Upper lobe of left lung (tissue), 6 donors: Measurements from ENCODE around the gene RPE. TPM values are rescaled to one million over a fixed set of nuclear protein-coding genes. Genes with fewer than 3 reads are reported as not detected.

ENCODE experiments used
- ATAC-seq, 2 donors: fragments of 200-7000 bp; cut with Tn5 transposase; one replicate each; pipeline ENCODE4 v1.9.1; 2022; ENCODE audit warnings: mild to moderate bottlenecking in 2 of 2, moderate library complexity in 2 of 2; ENCODE audit not compliant: low FRiP score in 2 of 2
- DNase-seq, 2 donors: peaks; one replicate each; pipeline ENCODE4 v3.0.0-alpha.2; 2019 to 2020
- H3K27ac ChIP-seq, 4 donors: fragments of 200-600 bp; sonication (generic); one replicate each; pipeline ENCODE4 v1.5.1; 2016 to 2019
- H3K27me3 ChIP-seq, 4 donors: fragments of 200-600 bp; sonication (generic); one replicate each; pipeline ENCODE4 v1.5.1; 2017 to 2019
- H3K36me3 ChIP-seq, 4 donors: fragments of 200-600 bp; sonication (generic); one replicate each; pipeline ENCODE4 v1.5.1; 2016 to 2019
- H3K4me1 ChIP-seq, 4 donors: fragments of 200-600 bp; sonication (generic); one replicate each; pipeline ENCODE4 v1.5.1; 2018 to 2019
- H3K4me3 ChIP-seq, 4 donors: fragments of 200-600 bp; sonication (generic); one replicate each; pipeline ENCODE4 v1.5.1; 2017 to 2019; ENCODE audit warnings: mild to moderate bottlenecking in 2 of 4, moderate library complexity in 1 of 4
- H3K9me3 ChIP-seq, 4 donors: fragments of 200-600 bp; sonication (generic); one replicate each; pipeline ENCODE4 v1.5.1; 2018 to 2019
- EP300 ChIP-seq, 4 donors: sonication (generic); formaldehyde crosslinking; IDR thresholded peaks; one replicate each; pipeline ENCODE4 v1.5.1; 2017; ENCODE audit warnings: antibody characterized with exemption in 4 of 4, control low read depth in 2 of 4
- POLR2A ChIP-seq, 4 donors: fragments of 450-650 bp; IDR thresholded peaks; one replicate each; pipeline ENCODE4 v1.5.1; 2016 to 2017; ENCODE audit warnings: antibody characterized with exemption in 4 of 4, mild to moderate bottlenecking in 2 of 4
- POLR2AphosphoS5 ChIP-seq, 2 donors: sonication (generic); formaldehyde crosslinking; IDR thresholded peaks; one replicate each; pipeline ENCODE4 v1.5.1; 2017; ENCODE audit warnings: antibody characterized with exemption in 2 of 2
- WGBS, 2 donors: methylation state at CpG; one replicate each; pipeline ENCODE4 v1.1.5; 2017 to 2018; 5-methylcytosine and 5-hydroxymethylcytosine counted together
- total RNA-seq, 6 donors: library from RNA; depleted of rRNA in 4 of 6; stranded (reverse); fragments of >200 nt in 4 of 6; gene quantifications; one replicate each; pipeline versions ENCODE4 v1.1.0 to v1.2.1, GENCODE V29; 2016 to 2021
- TF ChIP-seq, protein P1 (sequence below), 6 experiments: fragments of 450-650 bp in 4 of 6; fragments of 200-600 bp in 2 of 6; sonication (generic) in 2 of 6; IDR thresholded peaks; one replicate each; pipeline ENCODE4 v1.5.1; 2016 to 2019; ENCODE audit warnings: antibody characterized with exemption in 6 of 6
- donor health status: DM: no; HTN: no; CAD: no; lungs with moderate emphysema.
- donor health status: DM: no; HTN: yes; CAD: no; lungs with severe emphysema.

RPE gene
- total RNA-seq, 6 donors from 2014 or later = 15.7 to 46.0 (median 34.2) TPM

DNA sequence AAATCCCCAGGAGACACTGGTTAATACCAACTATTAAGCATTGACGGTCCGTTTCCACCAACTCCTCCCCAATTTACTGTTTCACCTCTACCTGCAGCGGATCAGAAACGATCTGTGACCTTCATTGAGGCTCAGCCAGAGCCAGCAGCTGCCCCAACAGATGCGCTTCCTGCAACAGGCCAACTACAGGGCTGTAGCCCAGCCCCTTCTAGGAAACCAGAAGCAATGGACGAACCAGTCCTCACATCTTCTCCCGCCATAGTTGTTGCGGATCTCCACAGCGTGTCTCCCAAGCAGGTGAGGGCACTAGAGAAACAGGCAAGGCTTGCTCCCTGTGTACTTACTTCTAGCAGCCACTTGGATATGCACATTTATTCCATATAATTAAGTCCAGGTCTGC is 8.5 kb upstream of the RPE start:
- TF ChIP-seq, protein P1, sequence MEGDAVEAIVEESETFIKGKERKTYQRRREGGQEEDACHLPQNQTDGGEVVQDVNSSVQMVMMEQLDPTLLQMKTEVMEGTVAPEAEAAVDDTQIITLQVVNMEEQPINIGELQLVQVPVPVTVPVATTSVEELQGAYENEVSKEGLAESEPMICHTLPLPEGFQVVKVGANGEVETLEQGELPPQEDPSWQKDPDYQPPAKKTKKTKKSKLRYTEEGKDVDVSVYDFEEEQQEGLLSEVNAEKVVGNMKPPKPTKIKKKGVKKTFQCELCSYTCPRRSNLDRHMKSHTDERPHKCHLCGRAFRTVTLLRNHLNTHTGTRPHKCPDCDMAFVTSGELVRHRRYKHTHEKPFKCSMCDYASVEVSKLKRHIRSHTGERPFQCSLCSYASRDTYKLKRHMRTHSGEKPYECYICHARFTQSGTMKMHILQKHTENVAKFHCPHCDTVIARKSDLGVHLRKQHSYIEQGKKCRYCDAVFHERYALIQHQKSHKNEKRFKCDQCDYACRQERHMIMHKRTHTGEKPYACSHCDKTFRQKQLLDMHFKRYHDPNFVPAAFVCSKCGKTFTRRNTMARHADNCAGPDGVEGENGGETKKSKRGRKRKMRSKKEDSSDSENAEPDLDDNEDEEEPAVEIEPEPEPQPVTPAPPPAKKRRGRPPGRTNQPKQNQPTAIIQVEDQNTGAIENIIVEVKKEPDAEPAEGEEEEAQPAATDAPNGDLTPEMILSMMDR (IDR thresholded peaks at IDR 0.05) = no peak
- Histone ChIP-seq H3K9me3 (no peaks in the 10 kb centered on the region), H3K4me3 (no peak overlapping the region), H3K27ac (no peak overlapping the region), H3K36me3 (no peaks in the 10 kb centered on the region), H3K4me1 (no peaks in the 10 kb centered on the region), H3K27me3 (no peaks in the 10 kb centered on the region)
- WGBS, 2 donors = 89 to 97% methylated on average over 7 to 9 of the region's 9 CpGs
- DNase-seq (no peak), ATAC-seq (no peak)

DNA sequence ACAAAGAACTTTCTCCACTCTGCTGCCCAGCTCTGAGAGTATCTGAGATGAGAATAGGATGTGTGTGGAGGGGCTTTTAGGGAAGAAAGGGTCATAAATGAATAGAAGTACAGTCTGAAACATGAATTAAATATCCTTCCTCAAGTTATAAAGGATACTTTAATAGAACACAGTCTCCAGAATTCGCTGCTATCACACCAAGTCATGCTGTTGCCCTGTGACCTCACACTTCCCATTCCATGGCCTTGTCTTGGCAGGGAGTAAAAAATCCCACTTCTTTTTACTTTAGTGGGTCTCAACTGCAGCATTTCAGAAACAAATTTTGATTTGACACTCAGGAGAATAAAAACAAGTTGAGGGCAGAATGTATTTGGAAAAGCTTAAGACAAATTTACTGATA is 3.8 kb upstream of the RPE start:
- H3K27me3 ChIP-seq = no peaks in the 10 kb centered on the region
- TF ChIP-seq POLR2AphosphoS5 (IDR thresholded peaks at IDR 0.05) (no peak), EP300 (IDR thresholded peaks at IDR 0.05) (no peak), POLR2A (IDR thresholded peaks at IDR 0.05) (no peak)
- TF ChIP-seq, protein P1 (IDR thresholded peaks at IDR 0.05) = no peak
- DNase-seq (no peak), ATAC-seq (no peak)
- no peaks in the 10 kb centered on the region for H3K36me3 ChIP-seq
- no peak overlapping the region for H3K4me3 ChIP-seq
- H3K9me3 ChIP-seq = no peaks in the 10 kb centered on the region
- H3K4me1 ChIP-seq = peaks cover 7 to 12% (median 11%) of the 10 kb centered on the region in 4 donors
- 50 to 57% methylated on average over 1 of the region's 1 CpG for WGBS, 2 donors
- H3K27ac ChIP-seq = no peak overlapping the region

DNA sequence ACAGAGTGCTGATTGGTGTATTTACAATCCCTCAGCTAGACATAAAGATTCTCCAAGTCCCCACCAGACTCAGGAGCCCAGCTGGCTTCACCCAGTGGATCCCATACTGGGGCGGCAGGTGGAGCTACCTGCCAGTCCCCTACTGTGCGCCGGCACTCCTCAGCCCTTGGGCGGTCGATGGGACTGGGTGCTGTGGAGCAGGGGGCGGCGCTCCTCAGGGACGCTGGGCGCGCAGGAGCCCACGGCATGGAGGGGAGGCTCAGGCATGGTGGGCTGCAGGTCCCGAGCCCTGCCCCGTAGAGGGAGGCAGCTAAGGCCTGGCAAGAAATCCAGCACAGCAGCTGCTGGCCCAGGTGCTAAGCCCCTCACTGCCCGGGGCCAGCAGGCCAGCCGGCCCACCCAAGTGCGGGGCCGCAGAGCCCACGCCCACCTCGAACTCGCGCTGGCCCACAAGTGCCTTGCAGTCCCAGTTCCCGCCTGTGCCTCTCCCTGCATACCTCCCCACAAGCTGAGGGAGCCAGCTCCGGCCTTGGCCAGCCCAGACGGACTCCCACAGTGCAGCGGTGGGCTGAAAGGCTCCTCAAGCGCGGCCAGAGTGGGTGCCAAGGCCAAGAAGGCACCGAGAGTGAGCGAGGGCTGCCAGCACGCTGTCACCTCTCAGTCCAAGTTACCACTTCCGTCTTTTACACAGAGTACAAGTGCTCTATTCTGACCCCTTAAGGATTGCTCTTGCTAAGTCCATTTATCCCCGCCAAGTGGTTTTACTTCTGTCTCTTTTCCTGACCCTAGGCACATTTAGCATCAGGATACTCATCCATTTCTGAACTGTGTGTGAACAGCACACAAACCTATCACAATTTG is 1.7 kb upstream of the RPE start:
- Histone ChIP-seq H3K4me3 (no peak overlapping the region), H3K4me1 (peaks cover 27 to 33% (median 30%) of the 10 kb centered on the region in 4 donors), H3K27ac (no peak overlapping the region), H3K36me3 (no peaks in the 10 kb centered on the region), H3K27me3 (no peaks in the 10 kb centered on the region), H3K9me3 (no peaks in the 10 kb centered on the region)
- 93 to 97% methylated on average over 18 to 31 of the region's 32 CpGs for WGBS, 2 donors
- TF ChIP-seq, protein P1 (IDR thresholded peaks at IDR 0.05) = no peak
- TF ChIP-seq POLR2A (IDR thresholded peaks at IDR 0.05) (no peak), EP300 (IDR thresholded peaks at IDR 0.05) (no peak), POLR2AphosphoS5 (IDR thresholded peaks at IDR 0.05) (no peak)
- DNase-seq (peak in 1 of 2 donors; percentile 66), ATAC-seq (no peak)

DNA sequence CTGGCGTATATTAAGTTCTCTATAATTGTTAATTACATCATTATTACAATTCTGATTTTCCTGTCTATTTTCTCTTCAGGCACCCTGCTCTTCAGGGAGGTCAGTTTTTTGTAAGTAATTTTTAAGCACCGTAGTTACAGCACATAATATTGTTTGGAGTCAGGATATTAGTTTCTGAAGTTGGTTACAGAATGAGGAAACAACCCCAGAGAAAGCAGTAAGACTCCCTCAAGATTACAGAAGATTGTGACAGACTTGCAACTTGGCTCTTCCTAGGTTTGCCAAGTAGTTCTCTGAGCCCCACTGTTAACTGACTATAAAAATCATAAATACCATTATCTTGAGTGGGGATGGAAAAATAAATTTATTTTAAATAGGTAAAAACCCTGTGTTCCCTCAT is 921 bp downstream of the RPE start:
- DNase-seq = no peak
- peak overlapping the region; percentile 56 to 99 (median 94) for H3K4me3 ChIP-seq
- H3K27ac ChIP-seq = peak overlapping the region in 2 of 4 donors; percentile 81 to 84
- H3K36me3 ChIP-seq = peaks cover 0 to 2% (median 0%) of the 10 kb centered on the region in 4 donors
- no peak for TF ChIP-seq EP300 (IDR thresholded peaks at IDR 0.05)
- TF ChIP-seq POLR2A (IDR thresholded peaks at IDR 0.05) = no peak
- TF ChIP-seq, protein P1 (IDR thresholded peaks at IDR 0.05) = no peak
- no peak for TF ChIP-seq POLR2AphosphoS5 (IDR thresholded peaks at IDR 0.05)
- no peaks in the 10 kb centered on the region for H3K27me3 ChIP-seq
- 25 to 30% methylated on average over 2 of the region's 2 CpGs for WGBS, 2 donors
- peaks cover 28 to 50% (median 36%) of the 10 kb centered on the region in 4 donors for H3K4me1 ChIP-seq
- peak in 1 of 2 donors; percentile 34 for ATAC-seq
- H3K9me3 ChIP-seq = no peaks in the 10 kb centered on the region

DNA sequence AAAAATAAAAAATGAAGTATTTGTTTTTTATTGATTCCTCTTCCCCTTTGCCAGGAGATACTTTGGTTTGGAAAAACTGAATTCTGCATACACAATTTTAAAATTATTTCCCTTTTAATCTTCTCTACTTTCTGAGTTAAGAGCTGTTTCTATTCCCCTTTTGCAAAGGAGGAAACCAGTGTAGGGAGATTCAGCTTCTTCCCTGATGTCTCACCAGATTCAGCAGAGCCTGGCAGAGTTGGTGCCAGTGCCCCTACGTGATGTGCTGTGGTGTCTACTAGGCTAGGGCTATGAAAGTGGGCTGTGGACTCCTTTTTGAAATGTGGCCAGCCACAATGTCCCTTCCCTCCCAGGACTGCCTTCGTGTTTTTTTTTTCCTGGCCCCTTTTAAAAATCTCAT is 2.4 kb downstream of the RPE start:
- Histone ChIP-seq H3K36me3 (peaks cover 0 to 14% (median 0%) of the 10 kb centered on the region in 4 donors), H3K4me3 (no peak overlapping the region), H3K27me3 (no peaks in the 10 kb centered on the region), H3K4me1 (peaks cover 28 to 55% (median 36%) of the 10 kb centered on the region in 4 donors), H3K27ac (no peak overlapping the region), H3K9me3 (no peaks in the 10 kb centered on the region)
- no peak for TF ChIP-seq POLR2AphosphoS5 (IDR thresholded peaks at IDR 0.05)
- no peak for TF ChIP-seq POLR2A (IDR thresholded peaks at IDR 0.05)
- TF ChIP-seq, protein P1 (IDR thresholded peaks at IDR 0.05) = no peak
- TF ChIP-seq EP300 (IDR thresholded peaks at IDR 0.05) = no peak
- DNase-seq (no peak), ATAC-seq (no peak)
- WGBS, 2 donors = 68 to 85% methylated on average over 2 of the region's 2 CpGs
